ENCODE data around the gene PPIL6. TPM values are rescaled to one million over a fixed set of nuclear protein-coding genes. Genes with fewer than 3 reads are reported as not detected.

The PPIL6 gene
- total RNA-seq, 3 donors from 2014 or later (not counting 1 experiment from before 2014, with no cell fraction given): 0.28 to 0.70 (median 0.40) TPM

- H3K27me3 Mint-ChIP-seq (ENCODE audit: low read depth in 2 of 2): no peaks in the 10 kb centered on the region
- no peaks in the 10 kb centered on the region for H3K9me3 ChIP-seq (ENCODE audit: control insufficient read depth, insufficient read depth, low read length)
- no peaks in the 10 kb centered on the region for H3K36me3 Mint-ChIP-seq
- peaks cover 20 to 55% of the 10 kb centered on the region in 2 donors for H3K4me1 Mint-ChIP-seq
- no peak overlapping the region for H3K4me3 ChIP-seq (ENCODE audit: low read length)
- 88% methylated on average over 5 of the region's 8 CpGs for WGBS (ENCODE audit: insufficient coverage)
- no peak overlapping the region for H3K27ac ChIP-seq (ENCODE audit: low read length)
- H3K9me3 Mint-ChIP-seq: no peaks in the 10 kb centered on the region
- H3K27ac Mint-ChIP-seq: peak overlapping the region; percentile 18 to 76
- no peak for DNase-seq
- intact Hi-C loops (cut with micrococcal nuclease): loop anchor here (10.0 kb wide), 1 partner anchor 353 kb away; the partner anchor contains the start of genes CEP57L1 and SESN1
- no peak overlapping the region for H3K4me3 Mint-ChIP-seq
- TF ChIP-seq CTCF (IDR thresholded peaks at IDR 0.05): no peak
- no peak for ATAC-seq
- H3K36me3 ChIP-seq (ENCODE audit: control insufficient read depth, insufficient read depth, low read length): peaks cover 55% of the 10 kb centered on the region
- H3K4me1 ChIP-seq (ENCODE audit: control insufficient read depth, insufficient read depth, low read length): peaks cover 37% of the 10 kb centered on the region
- H3K27me3 ChIP-seq (ENCODE audit: control insufficient read depth, insufficient read depth, low read length): no peaks in the 10 kb centered on the region
Observed at GRCh38 chr6:109447878-109448555, 7.6 kb upstream of the PPIL6 start.

GRCh38 chr6:109447087-109447486, 6.7 kb upstream of the PPIL6 start:
- H3K4me3 ChIP-seq (ENCODE audit: low read length): no peak overlapping the region
- Mint-ChIP-seq H3K9me3 (no peaks in the 10 kb centered on the region), H3K4me3 (no peak overlapping the region), H3K4me1 (peaks cover 23 to 63% of the 10 kb centered on the region in 2 donors), H3K27ac (peak overlapping the region in 1 of 2 donors; percentile 78), H3K27me3 (ENCODE audit: low read depth in 2 of 2) (no peaks in the 10 kb centered on the region), H3K36me3 (no peaks in the 10 kb centered on the region)
- no peak for TF ChIP-seq CTCF (IDR thresholded peaks at IDR 0.05)
- peaks cover 55% of the 10 kb centered on the region for H3K36me3 ChIP-seq (ENCODE audit: control insufficient read depth, insufficient read depth, low read length)
- no peaks in the 10 kb centered on the region for H3K9me3 ChIP-seq (ENCODE audit: control insufficient read depth, insufficient read depth, low read length)
- no peaks in the 10 kb centered on the region for H3K27me3 ChIP-seq (ENCODE audit: control insufficient read depth, insufficient read depth, low read length)
- ATAC-seq: no peak
- WGBS (ENCODE audit: insufficient coverage): 86% methylated on average over 10 of the region's 10 CpGs
- DNase-seq: no peak
- intact Hi-C loops (cut with micrococcal nuclease): loop anchor here (10.0 kb wide), 1 partner anchor 352 kb away; the partner anchor contains the start of genes CEP57L1 and SESN1
- no peak overlapping the region for H3K27ac ChIP-seq (ENCODE audit: low read length)
- H3K4me1 ChIP-seq (ENCODE audit: control insufficient read depth, insufficient read depth, low read length): peaks cover 34% of the 10 kb centered on the region

- Histone ChIP-seq H3K27me3 (ENCODE audit: control insufficient read depth, insufficient read depth, low read length) (no peaks in the 10 kb centered on the region), H3K27ac (ENCODE audit: low read length) (no peak overlapping the region), H3K9me3 (ENCODE audit: control insufficient read depth, insufficient read depth, low read length) (no peaks in the 10 kb centered on the region), H3K4me3 (ENCODE audit: low read length) (no peak overlapping the region), H3K4me1 (ENCODE audit: control insufficient read depth, insufficient read depth, low read length) (peaks cover 40% of the 10 kb centered on the region), H3K36me3 (ENCODE audit: control insufficient read depth, insufficient read depth, low read length) (peaks cover 49% of the 10 kb centered on the region)
- Mint-ChIP-seq H3K36me3 (no peaks in the 10 kb centered on the region), H3K27me3 (ENCODE audit: low read depth in 2 of 2) (no peaks in the 10 kb centered on the region), H3K4me3 (no peak overlapping the region), H3K9me3 (no peaks in the 10 kb centered on the region), H3K27ac (peak overlapping the region; percentile 43 to 78), H3K4me1 (peaks cover 29 to 68% of the 10 kb centered on the region in 2 donors)
- 50% methylated on average over 8 of the region's 8 CpGs for WGBS (ENCODE audit: insufficient coverage)
- no peak for DNase-seq
- TF ChIP-seq CTCF (IDR thresholded peaks at IDR 0.05): no peak
- intact Hi-C loops (cut with micrococcal nuclease): loop anchor here (10.0 kb wide), 1 partner anchor 352 kb away; the partner anchor contains the start of genes CEP57L1 and SESN1
- ATAC-seq: no peak
Observed at GRCh38 chr6:109446541-109446940, 6.1 kb upstream of the PPIL6 start.

All from natural killer cell (primary cell).